ENCODE results near the gene DPEP3.
"Not testable (repeated sequence)": the region's sequence is repeated elsewhere in the genome, so short reads cannot be mapped to it uniquely, and the experiment has no call there.

DPEP3 gene

GRCh38 chr16:68019167-68019680 lies 38.9 kb upstream of the DPEP3 start:
- CTCF ChIA-PET: interaction anchor here (1.1 to 2.0 kb wide), 3 partner anchors 22 to 498 kb away, joined by 3 to 6 read pairs (median 4); no protein-coding TSS in a partner anchor
- POLR2A ChIA-PET: no interaction called here
- no peak for TF ChIP-seq CTCF (IDR thresholded peaks at IDR 0.05; ENCODE audit: insufficient read depth, low read length, missing control alignments)
- no peak overlapping the region for H3K4me3 ChIP-seq (ENCODE audit: low read depth, low read length)
- DNase-seq (ENCODE audit: low read depth, low spot score): no peak

GRCh38 chr16:68015681-68016080 lies 35.4 kb upstream of the DPEP3 start, which contains the start of gene DPEP2NB:
TSS of gene DPEP2NB (minus strand) at chr16:68015911. CDS start at chr16:68015770, 141 bp downstream.
- ChIA-PET CTCF (interaction anchor here (1.5 to 2.4 kb wide), 3 partner anchors 22 to 25 kb away, joined by 5 to 9 read pairs (median 7); no protein-coding TSS in a partner anchor), POLR2A (no interaction called here)
- no peak within 1 kb of the TSS for H3K4me3 ChIP-seq (ENCODE audit: low read depth, low read length)
- TF ChIP-seq CTCF (IDR thresholded peaks at IDR 0.05; ENCODE audit: insufficient read depth, low read length, missing control alignments): no peak
- DNase-seq (ENCODE audit: low read depth, low spot score): no peak

GRCh38 chr16:68013440-68013839 lies 33.1 kb upstream of the DPEP3 start:
- no peak for DNase-seq (ENCODE audit: low read depth, low spot score)
- no peak for TF ChIP-seq CTCF (IDR thresholded peaks at IDR 0.05; ENCODE audit: insufficient read depth, low read length, missing control alignments)
- no peak overlapping the region for H3K4me3 ChIP-seq (ENCODE audit: low read depth, low read length)
- CTCF ChIA-PET: interaction anchor here (0.6 to 1.6 kb wide), 4 partner anchors 10 to 250 kb away, joined by 3 to 4 read pairs (median 3); partner anchors contain the start of genes DDX28 and DUS2
- POLR2A ChIA-PET: no interaction called here

GRCh38 chr16:68009872-68010271 lies 29.6 kb upstream of the DPEP3 start:
- H3K4me3 ChIP-seq (ENCODE audit: low read depth, low read length); CTCF ChIA-PET; DNase-seq (ENCODE audit: low read depth, low spot score): not testable (repeated sequence)
- POLR2A ChIA-PET: interaction anchor here (0.7 kb wide), 1 partner anchor 55 kb away, joined by 4 read pairs; no protein-coding TSS in a partner anchor

- TF ChIP-seq CTCF (IDR thresholded peaks at IDR 0.05; ENCODE audit: insufficient read depth, low read length, missing control alignments): no peak
- CTCF ChIA-PET: interaction anchor here (1.5 to 1.6 kb wide), 2 partner anchors 17 to 31 kb away, joined by 5 to 7 read pairs; no protein-coding TSS in a partner anchor
Measured at GRCh38 chr16:68009157-68009735, 28.9 kb upstream of the DPEP3 start.

GRCh38 chr16:68005786-68006286 lies 25.5 kb upstream of the DPEP3 start:
- TF ChIP-seq CTCF (IDR thresholded peaks at IDR 0.05; ENCODE audit: insufficient read depth, low read length, missing control alignments): no peak
- CTCF ChIA-PET: interaction anchor here (1.7 to 3.3 kb wide), 2 partner anchors 13 to 34 kb away, joined by 7 to 21 read pairs; no protein-coding TSS in a partner anchor
- DNase-seq (ENCODE audit: low read depth, low spot score): no peak
- no peak overlapping the region for H3K4me3 ChIP-seq (ENCODE audit: low read depth, low read length)
- POLR2A ChIA-PET: no interaction called here

More at GRCh38 chr16:68009157-68009735, 28.9 kb upstream of the DPEP3 start:
- no peak for DNase-seq (ENCODE audit: low read depth, low spot score)
- POLR2A ChIA-PET: interaction anchor here (0.7 kb wide), 1 partner anchor 55 kb away, joined by 4 read pairs; no protein-coding TSS in a partner anchor
- H3K4me3 ChIP-seq (ENCODE audit: low read depth, low read length): no peak overlapping the region
